DND-41 (cell line): ENCODE data around the gene LDAF1.

Experiments
- CTCF ChIP-seq: IDR thresholded peaks from 2 replicates; pipeline ENCODE4 v1.5.1; 2012; ENCODE audit warnings: borderline replicate concordance, low read length, moderate library complexity, mild to moderate bottlenecking; ENCODE audit not compliant: poor library complexity, severe bottlenecking; ENCODE audit errors: extremely low read depth
- EZH2 ChIP-seq: IDR thresholded peaks from 3 replicates; pipeline ENCODE4 v1.6.1; 2012; ENCODE audit warnings: borderline replicate concordance, low read depth, mild to moderate bottlenecking, moderate library complexity, low read length, inconsistent platforms; ENCODE audit not compliant: severe bottlenecking

- TF ChIP-seq CTCF, result no peak
- no peak for TF ChIP-seq EZH2
These were observed 65.3 kb downstream of the LDAF1 start for GRCh38 chr16:21223787-21224186.
